G401 (cell line): ENCODE data around the gene THADA. TPM values are rescaled to one million over a fixed set of nuclear protein-coding genes. Genes with fewer than 3 reads are reported as not detected.
"Not testable (repeated sequence)": the region's sequence is repeated elsewhere in the genome, so short reads cannot be mapped to it uniquely, and the experiment has no call there.

ENCODE experiments used
- DNase-seq: peaks from one replicate; pipeline ENCODE4 v3.0.0-alpha.2; 2015; ENCODE audit warnings: low spot score
- in situ Hi-C: cut with HindIII; loops from 2 replicates; pipeline ENCODE4 v1.10.0; 2016; ENCODE audit warnings: low sequenced_read_pairs, mixed read lengths
- total RNA-seq: library from RNA; depleted of rRNA; stranded (reverse); fragments of >200 nt; shearing (Covaris generic); gene quantifications from 2 replicates; pipeline ENCODE4 v1.2.3, GENCODE V29; 2014; rRNA removed

The THADA gene, protein sequence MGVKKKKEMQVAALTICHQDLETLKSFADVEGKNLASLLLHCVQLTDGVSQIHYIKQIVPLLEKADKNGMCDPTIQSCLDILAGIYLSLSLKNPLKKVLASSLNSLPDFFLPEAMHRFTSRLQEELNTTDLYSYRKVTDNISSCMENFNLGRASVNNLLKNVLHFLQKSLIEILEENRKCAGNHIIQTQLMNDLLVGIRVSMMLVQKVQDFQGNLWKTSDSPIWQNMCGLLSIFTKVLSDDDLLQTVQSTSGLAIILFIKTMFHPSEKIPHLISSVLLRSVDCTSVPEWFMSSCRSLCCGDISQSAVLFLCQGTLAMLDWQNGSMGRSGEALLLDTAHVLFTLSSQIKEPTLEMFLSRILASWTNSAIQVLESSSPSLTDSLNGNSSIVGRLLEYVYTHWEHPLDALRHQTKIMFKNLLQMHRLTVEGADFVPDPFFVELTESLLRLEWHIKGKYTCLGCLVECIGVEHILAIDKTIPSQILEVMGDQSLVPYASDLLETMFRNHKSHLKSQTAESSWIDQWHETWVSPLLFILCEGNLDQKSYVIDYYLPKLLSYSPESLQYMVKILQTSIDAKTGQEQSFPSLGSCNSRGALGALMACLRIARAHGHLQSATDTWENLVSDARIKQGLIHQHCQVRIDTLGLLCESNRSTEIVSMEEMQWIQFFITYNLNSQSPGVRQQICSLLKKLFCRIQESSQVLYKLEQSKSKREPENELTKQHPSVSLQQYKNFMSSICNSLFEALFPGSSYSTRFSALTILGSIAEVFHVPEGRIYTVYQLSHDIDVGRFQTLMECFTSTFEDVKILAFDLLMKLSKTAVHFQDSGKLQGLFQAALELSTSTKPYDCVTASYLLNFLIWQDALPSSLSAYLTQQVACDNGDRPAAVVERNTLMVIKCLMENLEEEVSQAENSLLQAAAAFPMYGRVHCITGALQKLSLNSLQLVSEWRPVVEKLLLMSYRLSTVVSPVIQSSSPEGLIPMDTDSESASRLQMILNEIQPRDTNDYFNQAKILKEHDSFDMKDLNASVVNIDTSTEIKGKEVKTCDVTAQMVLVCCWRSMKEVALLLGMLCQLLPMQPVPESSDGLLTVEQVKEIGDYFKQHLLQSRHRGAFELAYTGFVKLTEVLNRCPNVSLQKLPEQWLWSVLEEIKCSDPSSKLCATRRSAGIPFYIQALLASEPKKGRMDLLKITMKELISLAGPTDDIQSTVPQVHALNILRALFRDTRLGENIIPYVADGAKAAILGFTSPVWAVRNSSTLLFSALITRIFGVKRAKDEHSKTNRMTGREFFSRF (N-terminal part only)
- 35.9 and 39.6 TPM in 2 replicates for total RNA-seq

- in situ Hi-C loops, result no loop called here
Observed at GRCh38 chr2:43595603-43596412, at the start of gene THADA. THADA (minus strand) TSS chr2:43596038; CDS start chr2:43592392, 3,646 bp downstream.

DNA sequence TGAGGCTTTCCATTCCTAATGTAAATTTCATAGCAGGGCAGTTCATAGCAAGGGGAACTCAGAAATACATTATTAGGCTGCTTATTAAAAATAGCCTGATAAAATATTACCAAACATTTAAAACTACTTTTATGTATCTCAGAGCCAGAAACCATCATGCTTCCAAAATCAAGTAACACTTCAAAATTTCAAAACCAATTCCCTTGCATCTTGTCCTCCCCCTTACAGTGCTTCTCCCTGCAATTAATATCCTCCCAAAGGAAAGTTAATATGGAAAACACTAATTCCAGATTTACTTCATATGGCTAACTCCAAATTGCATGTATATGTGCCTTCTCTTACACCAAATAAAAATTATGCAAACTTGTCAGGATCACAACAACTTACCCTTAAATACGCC is 47.8 kb upstream of the THADA start:
- in situ Hi-C loops, result no loop called here
- no peak for DNase-seq

More at GRCh38 chr2:43595603-43596412, at the start of gene THADA:
- peak; percentile 99 for DNase-seq

DNA sequence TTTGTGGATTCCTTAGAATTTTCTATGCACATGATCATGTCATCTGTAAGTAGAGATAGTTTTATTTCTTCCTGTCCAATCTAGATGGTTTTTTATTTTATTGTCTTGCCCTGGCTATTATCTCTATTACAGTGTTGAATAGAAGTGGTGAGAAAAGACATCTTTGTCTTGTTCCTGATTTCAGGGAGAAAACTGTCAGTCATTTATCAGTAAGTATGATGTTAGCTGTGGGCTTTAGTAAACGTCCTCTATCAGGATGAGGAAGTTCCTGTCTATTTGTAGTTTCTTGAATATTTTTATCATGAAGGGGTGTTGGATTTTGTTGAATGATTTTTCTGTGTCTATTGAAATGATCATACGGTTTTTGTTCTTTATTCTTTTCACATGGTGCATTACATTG is 46.5 kb upstream of the THADA start:
- DNase-seq, result no peak
- in situ Hi-C loops, result no loop called here

- in situ Hi-C loops, result no loop called here
- peak; percentile 60 for DNase-seq
Observed at GRCh38 chr2:43637030-43637803, 41.4 kb upstream of the THADA start, which contains the start of gene PLEKHH2. PLEKHH2 (plus strand) TSS chr2:43637260; CDS start chr2:43644674, 7,414 bp downstream.

- no peak for DNase-seq
- in situ Hi-C loops, result no loop called here
Observed at GRCh38 chr2:43636621-43637020, 40.8 kb upstream of the THADA start.

DNA sequence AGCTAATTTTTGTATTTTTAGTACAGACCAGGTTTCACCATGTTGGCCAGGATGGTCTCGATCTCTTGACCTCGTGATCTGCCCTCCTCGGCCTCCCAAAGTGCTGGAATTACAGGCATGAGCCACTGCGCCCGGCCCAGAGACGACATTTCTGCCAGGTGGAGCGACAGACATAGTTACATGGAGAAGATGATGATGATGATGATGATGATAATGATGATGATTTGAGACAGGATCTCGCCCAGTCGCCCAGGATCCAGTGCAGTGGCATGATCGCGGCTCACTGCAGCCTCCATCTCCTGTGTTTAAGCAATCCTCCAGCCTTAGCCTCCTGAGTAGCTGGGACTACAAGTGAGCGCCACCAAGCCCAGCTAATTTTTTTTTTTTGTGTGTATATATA is 40.3 kb upstream of the THADA start:
- in situ Hi-C loops, result not testable (repeated sequence)

DNA sequence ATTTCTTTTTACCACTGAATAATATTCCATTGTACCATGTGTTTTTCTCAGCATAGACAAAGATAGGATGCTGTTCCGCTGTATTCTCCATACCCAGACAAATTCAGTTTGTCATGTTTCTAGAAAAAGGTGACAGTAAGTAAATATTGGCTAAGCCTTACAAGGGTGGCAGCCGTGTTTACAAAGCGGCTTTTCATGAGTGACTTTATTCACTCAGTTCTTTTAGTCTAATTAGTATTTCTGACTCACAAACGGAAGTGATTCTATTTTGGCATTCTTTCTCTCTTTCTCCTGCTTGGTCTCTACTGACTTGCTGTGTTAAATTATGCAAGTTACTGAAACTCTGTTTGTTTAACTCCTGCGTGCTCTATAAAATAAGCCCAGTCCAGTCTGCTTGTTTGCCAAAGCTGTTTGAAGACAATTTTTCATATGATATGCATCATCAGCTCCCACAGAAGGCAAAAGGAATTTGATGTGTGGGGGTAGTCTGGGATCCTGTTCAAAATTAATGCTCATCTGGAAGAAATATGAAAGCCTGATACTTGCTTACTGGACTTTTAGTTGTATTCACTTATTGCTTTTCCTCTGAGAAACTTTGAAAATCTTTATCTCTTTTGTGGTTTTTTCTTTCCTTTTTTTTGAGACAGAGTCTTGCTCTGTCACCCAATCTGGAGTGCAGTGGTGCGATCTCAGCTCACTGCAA is 38.9 kb upstream of the THADA start:
- DNase-seq, result peak; percentile 8
- in situ Hi-C loops, result no loop called here

More for the DNA sequence above, 40.3 kb upstream of the THADA start:
- DNase-seq, result not testable (repeated sequence)

DNA sequence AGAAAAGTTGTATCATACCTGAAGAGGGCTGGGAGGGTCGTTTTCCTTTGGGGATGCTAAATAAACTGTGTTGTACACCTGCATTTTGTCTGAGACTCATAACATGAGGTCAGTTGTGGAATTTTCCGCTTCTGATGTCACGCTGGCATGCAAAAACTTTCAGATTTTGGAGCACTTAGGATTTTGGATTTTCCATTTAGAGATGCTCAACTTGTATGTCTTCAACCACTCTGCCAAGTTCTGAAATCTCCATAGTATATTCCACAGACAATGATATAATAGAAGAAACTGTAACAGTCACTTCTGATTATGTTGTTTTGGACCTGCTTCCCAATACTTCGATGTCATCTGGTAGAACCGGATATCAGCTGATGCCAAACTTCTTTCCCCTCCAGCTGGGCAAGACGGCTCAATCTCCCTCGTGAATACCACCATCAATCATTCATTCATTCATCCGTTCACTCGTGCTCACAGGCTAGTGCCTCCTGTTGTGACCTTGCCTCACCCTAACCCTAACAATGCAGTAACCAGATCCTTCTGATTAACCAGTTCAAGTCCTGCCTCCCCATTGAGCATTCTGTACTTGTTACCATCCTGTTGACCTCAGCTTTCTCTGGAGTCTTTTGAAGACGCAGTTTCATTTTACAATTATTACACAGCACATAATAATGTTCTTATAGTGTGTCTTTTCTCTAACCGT is 35.9 kb upstream of the THADA start:
- no peak for DNase-seq
- in situ Hi-C loops, result no loop called here

GRCh38 chr2:43622931-43623451 is 27.2 kb upstream of the THADA start:
- in situ Hi-C loops, result no loop called here
- no peak for DNase-seq

GRCh38 chr2:43619511-43619910 is 23.7 kb upstream of the THADA start:
- in situ Hi-C loops, result no loop called here
- DNase-seq, result no peak

DNA sequence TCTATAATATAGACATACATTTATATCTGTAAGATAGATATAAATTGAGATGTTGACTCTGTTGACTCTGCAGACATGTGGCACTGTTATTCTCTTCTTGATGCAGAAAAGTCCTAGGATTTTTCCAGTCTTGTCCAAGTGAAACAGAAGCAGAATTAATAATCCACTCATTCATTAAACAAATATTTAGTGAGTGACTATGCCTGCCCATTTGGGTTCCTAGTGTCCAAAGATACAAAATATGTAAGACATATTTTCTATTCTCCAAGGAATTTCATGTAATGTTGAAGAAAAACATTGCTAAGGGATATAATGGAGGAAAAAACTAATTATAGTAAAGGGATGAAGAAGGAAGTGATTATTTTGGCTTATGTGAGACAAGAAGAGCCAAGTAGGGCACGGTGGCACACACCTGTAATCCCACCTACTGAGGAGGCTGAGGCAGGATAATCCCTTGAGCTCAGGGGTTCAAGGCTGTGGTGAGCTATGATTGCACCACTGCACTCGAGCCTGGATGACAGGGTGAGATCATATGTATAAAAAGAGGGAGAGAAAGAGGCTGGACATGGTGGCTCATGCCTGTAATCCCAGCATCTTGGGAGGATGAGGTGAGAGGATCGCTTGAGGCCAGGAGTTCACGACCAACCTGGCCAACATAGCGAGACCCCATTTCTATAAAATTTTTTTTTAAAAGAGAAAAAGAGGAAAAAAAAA is 21.3 kb upstream of the THADA start:
- DNase-seq, result no peak
- in situ Hi-C loops, result no loop called here

- DNase-seq, result no peak
- in situ Hi-C loops, result no loop called here
Observed at GRCh38 chr2:43612944-43613343, 17.1 kb upstream of the THADA start.

DNA sequence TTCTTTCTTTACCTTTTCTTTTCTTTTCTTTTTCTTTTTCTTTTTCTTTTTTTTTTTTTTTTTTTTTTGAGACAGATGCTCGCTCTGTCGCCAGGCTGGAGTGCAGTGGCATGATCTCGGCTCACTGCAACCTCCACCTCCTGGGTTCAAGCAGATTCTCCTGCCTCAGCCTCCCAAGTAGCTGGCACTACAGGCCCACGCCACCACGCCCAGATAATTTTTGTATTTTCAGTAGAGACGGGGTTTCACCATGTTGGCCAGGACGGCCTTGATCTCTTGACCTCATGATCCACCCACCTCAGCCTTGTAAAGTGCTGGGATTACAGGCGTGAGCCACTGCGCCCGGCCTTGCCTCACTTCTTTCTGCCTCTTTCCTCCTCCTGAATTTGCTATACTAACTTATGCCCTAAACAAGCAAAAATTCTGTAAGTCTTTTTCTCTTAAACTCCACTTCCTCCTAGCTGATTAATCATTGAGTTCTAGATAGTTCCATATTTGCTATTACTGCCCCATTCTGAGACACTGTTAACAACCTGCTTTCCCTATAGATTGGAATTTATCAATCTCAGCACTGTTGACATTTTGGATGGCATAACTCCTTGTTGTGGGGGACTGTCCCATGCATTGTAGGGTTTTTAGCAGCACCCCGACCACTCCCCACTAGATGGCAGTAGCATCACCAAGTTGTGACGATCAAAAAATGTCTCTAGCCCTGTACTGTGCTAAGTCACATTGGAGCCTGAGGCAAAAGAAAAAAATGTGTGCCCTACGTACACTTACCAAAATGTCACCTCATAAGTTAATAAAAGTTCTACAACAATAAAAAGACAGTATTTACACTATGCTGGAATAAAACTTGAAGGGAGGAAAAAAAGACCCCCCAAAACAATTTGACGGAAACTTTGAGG is 16.4 kb upstream of the THADA start:
- DNase-seq, result peak; percentile 57
- in situ Hi-C loops, result no loop called here

- in situ Hi-C loops, result no loop called here
- no peak for DNase-seq
Observed at GRCh38 chr2:43610361-43610760, 14.5 kb upstream of the THADA start.
